ENCODE measurements around the gene C10orf90. TPM values are rescaled to one million over a fixed set of nuclear protein-coding genes. Genes with fewer than 3 reads are reported as not detected.
"Not testable (repeated sequence)": the region's sequence is repeated elsewhere in the genome, so short reads cannot be mapped to it uniquely, and the experiment has no call there.

Gene C10orf90
- total RNA-seq, 4 donors from 2014 or later = not detected

GRCh38 chr10:126561294-126561920 is 109.1 kb downstream of the C10orf90 start:
- H3K4me1 ChIP-seq = no peaks in the 10 kb centered on the region
- H3K9me3 ChIP-seq = no peaks in the 10 kb centered on the region
- peak overlapping the region in 1 of 4 donors; percentile 10 for H3K4me3 ChIP-seq
- no peak overlapping the region for H3K27ac ChIP-seq
- no peaks in the 10 kb centered on the region for H3K36me3 ChIP-seq
- TF ChIP-seq CTCF (IDR thresholded peaks at IDR 0.05) (no peak), POLR2A (IDR thresholded peaks at IDR 0.05) (no peak)
- DNase-seq = no peak
- no peaks in the 10 kb centered on the region for H3K27me3 ChIP-seq

GRCh38 chr10:126558881-126559280 is 111.6 kb downstream of the C10orf90 start:
- Histone ChIP-seq H3K27me3 (no peaks in the 10 kb centered on the region), H3K4me1 (no peaks in the 10 kb centered on the region), H3K9me3 (no peaks in the 10 kb centered on the region), H3K4me3 (no peak overlapping the region), H3K27ac (no peak overlapping the region), H3K36me3 (no peaks in the 10 kb centered on the region)
- DNase-seq = no peak
- TF ChIP-seq POLR2A (IDR thresholded peaks at IDR 0.05) (no peak), CTCF (IDR thresholded peaks at IDR 0.05) (no peak)

GRCh38 chr10:126551202-126551601 is 119.3 kb downstream of the C10orf90 start:
- H3K4me3 ChIP-seq = no peak overlapping the region
- TF ChIP-seq POLR2A (IDR thresholded peaks at IDR 0.05) = no peak
- no peak for TF ChIP-seq CTCF (IDR thresholded peaks at IDR 0.05)

GRCh38 chr10:126550586-126550985 is 119.9 kb downstream of the C10orf90 start:
- H3K9me3 ChIP-seq, DNase-seq, H3K27me3 ChIP-seq, H3K27ac ChIP-seq, H3K4me3 ChIP-seq, H3K4me1 ChIP-seq, H3K36me3 ChIP-seq: not testable (repeated sequence)

More at GRCh38 chr10:126551202-126551601, 119.3 kb downstream of the C10orf90 start:
- Histone ChIP-seq H3K4me1 (no peaks in the 10 kb centered on the region), H3K36me3 (no peaks in the 10 kb centered on the region), H3K27ac (no peak overlapping the region), H3K27me3 (no peaks in the 10 kb centered on the region), H3K9me3 (no peaks in the 10 kb centered on the region)
- DNase-seq = no peak

GRCh38 chr10:126549344-126549743 is 121.1 kb downstream of the C10orf90 start:
- no peak overlapping the region for H3K4me3 ChIP-seq
- no peaks in the 10 kb centered on the region for H3K36me3 ChIP-seq
- DNase-seq = no peak
- H3K27ac ChIP-seq = no peak overlapping the region
- H3K27me3 ChIP-seq = no peaks in the 10 kb centered on the region
- TF ChIP-seq POLR2A (IDR thresholded peaks at IDR 0.05) (no peak), CTCF (IDR thresholded peaks at IDR 0.05) (no peak)
- H3K4me1 ChIP-seq = no peaks in the 10 kb centered on the region
- no peaks in the 10 kb centered on the region for H3K9me3 ChIP-seq

GRCh38 chr10:126544565-126544964 is 125.9 kb downstream of the C10orf90 start:
- H3K9me3 ChIP-seq = no peaks in the 10 kb centered on the region
- H3K27ac ChIP-seq = no peak overlapping the region
- no peak overlapping the region for H3K4me3 ChIP-seq
- H3K27me3 ChIP-seq = no peaks in the 10 kb centered on the region
- no peak for DNase-seq
- no peaks in the 10 kb centered on the region for H3K4me1 ChIP-seq
- no peak for TF ChIP-seq POLR2A (IDR thresholded peaks at IDR 0.05)
- TF ChIP-seq CTCF (IDR thresholded peaks at IDR 0.05) = no peak
- H3K36me3 ChIP-seq = no peaks in the 10 kb centered on the region

Data from Peyer's patch (tissue), 4 donors.